ENCODE measurements around the gene ULK1.

Gene ULK1

GRCh38 chr12:131909752-131910219, 15.4 kb downstream of the ULK1 start:
- DNase-seq, result no peak

GRCh38 chr12:131910302-131911027, 16.0 kb downstream of the ULK1 start:
- no peak for DNase-seq

GRCh38 chr12:131911028-131911650, 16.7 kb downstream of the ULK1 start:
- no peak for DNase-seq

- no peak for DNase-seq
Observed at GRCh38 chr12:131911851-131912477, 17.5 kb downstream of the ULK1 start.

DNA sequence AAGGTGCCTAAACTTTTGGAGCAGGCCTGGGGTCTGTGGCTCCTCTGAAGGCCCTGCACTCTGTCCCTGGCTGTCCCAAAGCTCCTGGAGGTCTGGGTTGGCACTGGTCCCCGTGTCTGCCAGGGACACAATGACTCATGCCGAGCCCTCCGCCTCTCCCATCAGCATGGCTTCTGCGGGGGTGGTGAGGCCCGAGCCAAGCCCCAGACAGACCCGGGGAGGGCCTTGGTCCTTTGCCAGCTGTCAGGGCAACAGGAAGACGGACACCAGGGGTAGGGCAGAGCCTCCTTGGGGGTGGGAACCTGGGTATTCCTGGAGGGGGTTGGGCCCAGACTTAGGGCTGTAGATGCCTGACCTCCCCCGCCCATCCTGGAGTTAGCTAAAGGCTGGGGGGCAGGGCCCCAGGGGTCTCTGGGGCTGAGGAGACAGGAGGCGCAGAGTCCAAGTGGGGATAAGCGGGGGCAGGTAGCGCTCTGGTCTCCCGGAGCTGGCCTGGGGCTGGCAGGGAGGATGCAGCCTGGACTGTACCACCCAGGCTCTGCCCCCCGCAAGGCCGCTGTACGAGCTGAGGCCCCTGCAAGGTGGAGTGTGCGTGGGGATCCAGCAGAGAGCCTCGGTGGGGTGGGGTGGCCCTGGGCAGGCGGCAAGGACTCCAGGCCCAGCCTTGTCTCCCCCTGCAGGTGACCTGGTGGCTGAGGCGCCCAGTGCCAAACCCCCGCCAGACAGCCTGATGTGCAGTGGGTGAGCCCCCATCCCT, 18.3 kb downstream of the ULK1 start:
- DNase-seq, result no peak

DNA sequence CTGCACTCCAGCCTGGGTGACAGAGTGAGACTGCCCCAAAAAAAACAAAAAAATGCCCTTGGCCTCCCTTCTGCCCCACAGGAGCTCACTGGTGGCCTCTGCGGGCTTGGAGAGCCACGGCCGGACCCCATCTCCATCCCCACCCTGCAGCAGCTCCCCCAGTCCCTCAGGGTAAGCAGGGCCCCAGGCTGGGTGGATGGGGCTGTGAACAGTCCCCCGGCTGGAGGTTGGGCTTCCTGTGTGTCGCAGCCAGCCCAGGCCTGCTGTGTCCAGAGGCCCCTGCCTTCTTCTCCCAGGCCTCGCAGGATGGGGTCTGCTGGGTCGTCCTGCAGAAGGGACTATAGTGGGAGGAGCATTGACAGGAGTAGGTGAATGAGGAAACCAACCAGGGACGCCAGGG, 19.2 kb downstream of the ULK1 start:
- no peak for DNase-seq

DNA sequence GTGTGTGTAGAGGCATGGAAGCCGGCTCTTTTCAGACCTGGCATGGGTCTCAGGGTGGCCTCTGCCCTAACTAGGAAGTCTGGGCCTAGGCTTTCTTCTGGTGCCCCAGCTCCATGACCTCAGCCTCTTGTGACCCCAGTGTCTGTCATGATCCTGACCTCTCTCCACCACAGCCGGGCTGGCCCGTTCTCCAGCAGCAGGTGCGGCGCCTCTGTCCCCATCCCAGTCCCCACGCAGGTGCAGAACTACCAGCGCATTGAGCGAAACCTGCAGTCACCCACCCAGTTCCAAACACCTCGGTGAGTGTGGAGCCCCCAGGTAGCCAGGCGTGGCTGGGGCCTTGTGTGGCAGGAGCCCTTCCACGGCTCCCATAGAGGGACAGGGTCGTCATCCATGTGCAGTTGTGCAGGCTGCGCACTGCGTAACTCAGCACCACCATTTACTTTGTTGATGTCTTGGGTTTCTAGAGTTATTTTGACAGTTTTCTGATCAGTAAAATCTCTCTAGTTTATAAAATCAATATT, 19.8 kb downstream of the ULK1 start:
- DNase-seq, result no peak

GRCh38 chr12:131915000-131915689, 20.7 kb downstream of the ULK1 start:
- no peak for DNase-seq

DNA sequence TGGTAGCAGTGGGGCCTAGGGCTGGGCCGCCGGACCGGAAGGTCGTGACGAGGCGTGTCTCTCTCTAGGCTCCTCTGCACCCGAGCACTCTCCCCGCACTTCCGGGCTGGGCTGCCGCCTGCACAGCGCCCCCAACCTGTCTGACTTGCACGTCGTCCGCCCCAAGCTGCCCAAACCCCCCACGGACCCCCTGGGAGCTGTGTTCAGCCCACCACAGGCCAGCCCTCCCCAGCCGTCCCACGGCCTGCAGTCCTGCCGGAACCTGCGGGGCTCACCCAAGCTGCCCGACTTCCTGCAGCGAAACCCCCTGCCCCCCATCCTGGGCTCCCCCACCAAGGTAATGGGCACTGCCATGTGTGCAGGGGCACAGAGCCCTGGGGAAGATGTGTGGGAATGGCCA, 21.4 kb downstream of the ULK1 start:
- no peak for DNase-seq

- no peak for DNase-seq
Observed at GRCh38 chr12:131916306-131917138, 22.1 kb downstream of the ULK1 start.

DNA sequence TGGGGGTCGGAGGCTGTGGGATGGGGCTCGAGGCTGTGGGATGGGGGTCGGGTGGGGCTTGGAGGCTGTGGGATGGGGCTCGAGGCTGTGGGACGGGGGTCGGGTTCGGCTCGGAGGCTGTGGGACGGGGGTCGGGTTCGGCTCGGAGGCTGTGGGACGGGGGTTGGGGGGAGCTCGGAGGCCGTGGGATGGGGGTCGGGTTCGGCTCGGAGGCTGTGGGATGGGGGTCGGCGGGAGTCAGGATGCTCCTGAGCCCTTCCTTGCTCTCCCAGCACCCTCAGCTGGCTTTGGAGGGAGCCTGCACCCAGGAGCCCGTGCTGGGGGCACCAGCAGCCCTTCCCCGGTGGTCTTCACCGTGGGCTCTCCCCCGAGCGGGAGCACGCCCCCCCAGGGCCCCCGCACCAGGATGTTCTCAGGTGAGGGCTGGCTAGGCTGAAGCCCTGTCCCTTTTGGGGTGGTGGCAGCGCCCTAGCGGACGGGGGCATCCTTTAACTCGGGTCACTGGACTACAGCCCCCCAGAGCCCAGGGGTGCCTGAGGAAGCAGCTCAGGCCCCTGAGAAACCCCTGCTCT, 22.8 kb downstream of the ULK1 start:
- DNase-seq, result no peak

DNA sequence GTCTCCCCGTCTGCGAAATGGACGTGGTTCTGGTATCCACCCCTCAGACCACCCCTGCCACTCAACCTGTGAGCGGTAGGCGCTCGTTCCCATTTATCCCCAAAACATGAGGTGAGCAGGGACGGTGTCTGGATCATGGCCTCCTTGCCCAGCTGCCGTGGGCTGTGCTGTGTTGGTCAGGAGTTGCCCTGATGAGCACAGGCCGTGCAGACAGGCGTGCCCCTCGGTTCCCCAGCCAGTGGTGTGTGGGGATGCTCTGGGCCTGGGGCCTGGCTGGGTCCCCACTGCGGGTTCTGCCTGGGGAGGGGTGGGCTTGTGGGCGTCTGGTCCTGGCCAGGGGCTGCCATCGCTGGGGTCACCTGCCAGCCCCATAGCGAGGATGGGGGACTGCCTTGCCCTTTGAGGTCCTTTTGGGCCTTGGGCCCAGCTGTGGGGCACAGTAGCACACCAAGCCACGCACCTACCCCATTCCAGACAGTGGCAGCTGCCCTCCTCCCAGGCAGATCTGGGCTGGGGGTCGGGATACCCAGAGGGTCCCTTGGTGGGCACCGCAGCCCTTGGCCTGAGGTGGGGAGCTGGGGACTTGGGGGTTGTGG, 23.4 kb downstream of the ULK1 start:
- no peak for DNase-seq

DNA sequence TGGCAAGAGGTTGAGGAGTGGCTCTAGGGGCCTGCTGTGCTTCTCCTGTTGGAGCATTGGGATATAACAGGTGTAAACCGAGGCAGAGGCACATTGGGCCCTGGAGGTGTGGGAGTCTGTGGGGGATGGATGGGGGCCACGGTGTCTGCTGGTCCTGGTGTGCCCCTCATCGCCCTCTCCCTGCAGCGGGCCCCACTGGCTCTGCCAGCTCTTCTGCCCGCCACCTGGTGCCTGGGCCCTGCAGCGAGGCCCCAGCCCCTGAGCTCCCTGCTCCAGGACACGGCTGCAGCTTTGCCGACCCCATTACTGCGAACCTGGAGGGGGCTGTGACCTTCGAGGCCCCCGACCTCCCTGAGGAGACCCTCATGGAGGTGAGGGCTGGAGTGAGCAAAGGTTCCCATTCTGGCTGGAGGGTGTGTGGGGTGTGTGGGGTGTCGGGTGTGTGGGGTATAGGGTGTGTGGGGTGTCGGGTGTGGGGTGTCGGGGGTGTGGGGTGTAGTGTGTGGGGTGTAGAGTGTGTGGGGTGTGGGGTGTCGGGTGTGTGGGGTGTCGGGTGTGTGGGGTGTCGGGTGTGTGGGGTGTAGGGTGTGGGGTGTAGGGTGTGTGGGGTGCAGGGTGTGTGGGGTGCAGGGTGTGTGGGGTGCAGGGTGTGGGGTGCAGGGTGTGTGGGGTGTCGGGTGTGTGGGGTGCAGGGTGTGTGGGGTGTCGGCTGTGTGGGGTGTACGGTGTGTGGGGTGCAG, 24.1 kb downstream of the ULK1 start:
- DNase-seq, result no peak

- DNase-seq, result no peak
Observed at GRCh38 chr12:131919051-131919347, 24.6 kb downstream of the ULK1 start.

GRCh38 chr12:131919366-131920156, 25.1 kb downstream of the ULK1 start:
- DNase-seq, result no peak

DNA sequence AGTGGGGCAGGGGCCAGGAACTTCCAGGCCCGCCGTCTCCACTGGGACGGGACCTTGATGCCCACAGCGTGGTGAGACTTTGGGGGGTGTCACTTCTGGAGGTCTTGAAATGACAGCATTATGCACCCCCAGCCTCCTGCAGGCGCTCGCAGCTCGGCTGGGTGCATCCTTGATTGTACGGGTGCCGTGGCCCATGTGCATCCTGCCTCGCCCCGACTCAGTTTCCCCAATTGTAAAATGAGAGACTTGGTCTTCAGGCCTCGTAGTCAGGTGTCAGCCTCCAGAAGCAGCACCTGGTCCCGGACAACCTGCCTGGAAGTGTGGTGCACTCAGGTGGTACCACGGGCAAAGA, 25.7 kb downstream of the ULK1 start:
- DNase-seq, result no peak

DNA sequence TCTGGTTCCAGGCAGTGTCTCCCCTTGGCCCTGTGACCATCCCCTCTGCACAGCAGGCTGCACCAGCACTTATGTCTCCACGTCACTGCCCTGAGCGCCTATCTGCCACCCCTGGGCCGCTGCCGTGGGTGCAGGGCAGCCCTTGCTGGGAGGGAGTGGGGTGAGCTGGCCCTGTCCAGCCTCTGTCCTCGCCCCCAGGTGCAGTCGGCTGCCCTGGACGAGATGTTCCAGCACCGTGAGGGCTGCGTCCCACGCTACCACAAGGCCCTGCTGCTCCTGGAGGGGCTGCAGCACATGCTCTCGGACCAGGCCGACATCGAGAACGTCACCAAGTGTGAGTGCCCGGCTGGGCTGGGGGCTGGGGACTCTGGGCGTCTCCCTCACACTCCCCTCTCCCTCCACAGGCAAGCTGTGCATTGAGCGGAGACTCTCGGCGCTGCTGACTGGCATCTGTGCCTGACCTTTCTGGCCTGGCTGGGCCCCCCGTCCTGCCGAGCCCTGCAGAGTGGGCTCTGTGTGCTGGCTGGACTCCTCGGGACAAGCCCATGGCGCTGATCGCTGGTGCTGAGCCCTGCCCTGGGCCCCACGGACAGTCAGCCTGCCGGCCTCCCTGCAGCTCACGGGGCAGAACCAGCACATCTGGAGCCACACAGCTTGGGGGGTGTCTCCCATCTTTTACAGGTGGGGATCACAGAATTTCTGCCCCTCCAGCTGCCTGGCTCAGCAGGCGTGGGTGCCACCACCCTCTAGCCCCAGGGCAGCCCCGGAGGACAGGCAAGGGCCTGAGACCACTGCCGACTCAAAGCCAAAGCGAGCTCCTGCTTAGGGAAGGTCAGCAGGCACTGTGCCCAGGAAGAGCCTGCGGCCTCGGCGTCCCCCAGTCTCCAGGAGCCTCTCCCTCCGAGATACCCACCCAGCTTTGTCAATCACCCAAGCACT, 26.7 kb downstream of the ULK1 start:
- DNase-seq, result no peak
